ENCODE data around the gene GAPT.

- TF ChIP-seq CTCF (conservative IDR thresholded peaks at IDR 0.05 in 1 of 2, IDR thresholded peaks at IDR 0.05 in 1 of 2; ENCODE audit: extremely low read depth in 1 of 2, insufficient read depth in 1 of 2, low read depth in 1 of 2, low read length in 2 of 2) = peak in 1 of 2 donors; percentile 22
- TF ChIP-seq EZH2 (IDR thresholded peaks at IDR 0.05; ENCODE audit: borderline replicate concordance, low read length) = no peak
These were observed 10.7 kb downstream of the GAPT start for GRCh38 chr5:58501778-58502417.
